RWPE2 (cell line): ENCODE results near the gene FAR2.

Source experiments
- ATAC-seq: fragments of 200-7000 bp; cut with Tn5 transposase; 3 replicates; pipeline ENCODE4 v1.9.1; 2021; ENCODE audit warnings: low read depth
- DNase-seq: peaks from one replicate; pipeline ENCODE4 v3.0.0-alpha.2; 2020; ENCODE audit warnings: low spot score
- H3K27ac ChIP-seq: fragments of 450-650 bp; 2 replicates; pipeline ENCODE4 v1.5.1; 2017; ENCODE audit warnings: mild to moderate bottlenecking; ENCODE audit not compliant: poor library complexity, severe bottlenecking
- H3K27me3 ChIP-seq: fragments of 250-450 bp; sonication (Bioruptor Pico); 2 replicates; pipeline ENCODE4 v1.5.1; 2021; ENCODE audit warnings: mild to moderate bottlenecking, moderate library complexity; ENCODE audit not compliant: insufficient read depth, poor library complexity, severe bottlenecking
- H3K36me3 ChIP-seq: fragments of 250-450 bp; sonication (Bioruptor Pico); 2 replicates; pipeline ENCODE4 v1.5.1; 2020; ENCODE audit warnings: low read depth, mild to moderate bottlenecking, moderate library complexity
- H3K4me1 ChIP-seq: fragments of 250-450 bp; sonication (Bioruptor Pico); 2 replicates; pipeline ENCODE4 v1.5.1; 2021; ENCODE audit warnings: mild to moderate bottlenecking, moderate library complexity; ENCODE audit not compliant: insufficient read depth, poor library complexity, severe bottlenecking
- H3K4me3 ChIP-seq: fragments of 250-450 bp; sonication (Bioruptor Pico); 2 replicates; pipeline ENCODE4 v1.5.1; 2021; ENCODE audit warnings: mild to moderate bottlenecking, moderate library complexity; ENCODE audit not compliant: severe bottlenecking
- H3K9me3 ChIP-seq: fragments of 250-450 bp; sonication (Bioruptor Pico); 2 replicates; pipeline ENCODE4 v1.5.1; 2021; ENCODE audit warnings: mild to moderate bottlenecking, moderate library complexity; ENCODE audit not compliant: severe bottlenecking
- TF ChIP-seq, protein P1 (sequence below): fragments of 450-650 bp; IDR thresholded peaks from one replicate; pipeline ENCODE4 v1.5.1; 2017; ENCODE audit warnings: mild to moderate bottlenecking, moderate library complexity; ENCODE audit not compliant: poor library complexity, severe bottlenecking

FAR2 gene

DNA sequence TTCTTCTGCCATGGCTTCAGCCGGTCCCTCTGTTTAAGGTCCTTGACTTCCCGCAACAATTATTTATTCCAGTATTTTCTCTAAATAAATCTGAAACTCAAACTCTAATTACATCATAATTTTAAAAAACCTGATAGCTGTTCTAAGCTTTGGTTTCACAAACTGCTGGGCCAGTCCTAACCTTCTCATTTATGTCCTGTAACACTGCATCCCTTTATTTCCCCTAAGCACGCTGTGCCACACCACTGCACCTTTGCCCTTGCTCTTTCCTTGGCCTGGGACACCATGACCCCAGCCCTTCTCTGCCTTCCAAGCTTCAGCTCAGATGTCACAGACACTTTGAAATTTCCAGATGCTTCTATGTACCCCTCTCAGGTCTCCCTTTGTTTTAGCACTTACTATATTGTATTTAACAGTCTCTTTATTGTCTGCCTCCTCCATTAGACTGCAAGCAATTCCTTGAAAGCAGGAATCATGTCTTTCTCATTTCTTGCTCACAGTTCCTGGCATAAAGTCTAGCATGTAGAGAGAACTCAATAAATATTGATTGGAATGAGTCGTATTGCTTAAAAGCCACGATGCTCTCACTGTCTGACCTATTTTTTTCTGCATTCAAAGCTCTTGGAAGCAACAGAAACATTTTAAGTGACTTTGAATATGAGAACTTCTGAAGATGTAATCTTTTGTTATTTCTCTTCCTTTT lies 120.8 kb downstream of the FAR2 start:
- Histone ChIP-seq H3K4me3 (no peak overlapping the region), H3K4me1 (no peaks in the 10 kb centered on the region), H3K36me3 (no peaks in the 10 kb centered on the region), H3K27ac (no peak overlapping the region), H3K27me3 (no peaks in the 10 kb centered on the region), H3K9me3 (no peaks in the 10 kb centered on the region)
- no peak for DNase-seq
- no peak for ATAC-seq
- TF ChIP-seq, protein P1, sequence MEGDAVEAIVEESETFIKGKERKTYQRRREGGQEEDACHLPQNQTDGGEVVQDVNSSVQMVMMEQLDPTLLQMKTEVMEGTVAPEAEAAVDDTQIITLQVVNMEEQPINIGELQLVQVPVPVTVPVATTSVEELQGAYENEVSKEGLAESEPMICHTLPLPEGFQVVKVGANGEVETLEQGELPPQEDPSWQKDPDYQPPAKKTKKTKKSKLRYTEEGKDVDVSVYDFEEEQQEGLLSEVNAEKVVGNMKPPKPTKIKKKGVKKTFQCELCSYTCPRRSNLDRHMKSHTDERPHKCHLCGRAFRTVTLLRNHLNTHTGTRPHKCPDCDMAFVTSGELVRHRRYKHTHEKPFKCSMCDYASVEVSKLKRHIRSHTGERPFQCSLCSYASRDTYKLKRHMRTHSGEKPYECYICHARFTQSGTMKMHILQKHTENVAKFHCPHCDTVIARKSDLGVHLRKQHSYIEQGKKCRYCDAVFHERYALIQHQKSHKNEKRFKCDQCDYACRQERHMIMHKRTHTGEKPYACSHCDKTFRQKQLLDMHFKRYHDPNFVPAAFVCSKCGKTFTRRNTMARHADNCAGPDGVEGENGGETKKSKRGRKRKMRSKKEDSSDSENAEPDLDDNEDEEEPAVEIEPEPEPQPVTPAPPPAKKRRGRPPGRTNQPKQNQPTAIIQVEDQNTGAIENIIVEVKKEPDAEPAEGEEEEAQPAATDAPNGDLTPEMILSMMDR: no peak

DNA sequence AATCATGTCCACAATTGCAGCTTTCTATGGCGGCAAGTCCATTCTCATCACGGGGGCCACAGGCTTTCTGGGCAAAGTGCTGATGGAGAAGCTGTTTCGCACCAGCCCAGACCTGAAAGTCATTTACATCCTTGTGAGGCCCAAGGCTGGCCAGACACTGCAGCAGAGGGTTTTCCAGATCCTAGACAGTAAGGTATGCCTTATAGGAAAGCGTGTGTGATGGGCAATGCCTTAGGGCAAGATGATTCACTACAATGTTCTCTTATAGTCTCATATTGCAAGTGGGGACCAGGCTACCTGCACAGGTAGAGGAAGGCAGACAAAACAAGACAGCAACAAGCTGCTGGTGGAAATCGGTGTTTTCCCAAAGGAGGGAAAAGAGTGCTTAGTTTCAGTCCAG lies 121.4 kb downstream of the FAR2 start:
- ATAC-seq (no peak), DNase-seq (no peak)
- Histone ChIP-seq H3K4me3 (no peak overlapping the region), H3K27me3 (no peaks in the 10 kb centered on the region), H3K4me1 (no peaks in the 10 kb centered on the region), H3K27ac (no peak overlapping the region), H3K36me3 (no peaks in the 10 kb centered on the region), H3K9me3 (no peaks in the 10 kb centered on the region)
- TF ChIP-seq, protein P1: no peak

DNA sequence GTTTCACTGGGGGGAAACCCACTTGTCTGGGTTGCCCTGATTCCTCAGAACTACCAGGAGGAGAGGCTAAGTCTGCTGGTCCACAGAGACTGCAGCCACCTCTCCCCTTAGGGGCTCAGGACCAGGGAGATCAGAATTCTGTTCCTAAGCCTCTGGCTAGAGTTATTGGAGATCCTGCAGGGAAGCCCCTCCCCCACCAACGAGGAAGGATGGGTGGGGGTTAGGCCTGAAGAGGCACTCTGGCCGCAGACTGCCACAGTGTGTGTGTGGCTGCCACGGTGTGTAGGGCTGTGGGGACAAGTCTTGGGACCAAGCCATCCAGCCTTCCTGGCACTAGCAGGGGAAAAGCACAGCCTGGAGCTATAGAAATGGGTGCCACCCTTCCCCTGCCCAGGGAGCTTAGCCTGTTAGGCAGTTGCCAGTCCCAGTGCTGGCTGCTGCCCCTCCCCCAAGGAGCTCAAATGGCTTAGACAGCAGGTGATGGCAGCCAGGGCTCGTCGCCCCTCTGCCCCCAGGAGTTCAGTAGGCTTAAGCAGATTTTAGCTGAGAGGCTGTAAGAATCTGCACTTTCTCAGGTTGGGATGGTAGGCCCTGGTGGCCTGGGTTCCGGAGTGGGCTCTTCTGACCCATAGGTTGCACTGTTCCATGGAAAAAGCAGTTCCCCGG lies 124.2 kb downstream of the FAR2 start:
- Histone ChIP-seq H3K27me3 (no peaks in the 10 kb centered on the region), H3K4me3 (no peak overlapping the region), H3K36me3 (no peaks in the 10 kb centered on the region), H3K9me3 (no peaks in the 10 kb centered on the region), H3K27ac (no peak overlapping the region), H3K4me1 (no peaks in the 10 kb centered on the region)
- DNase-seq (no peak), ATAC-seq (no peak)
- TF ChIP-seq, protein P1: no peak

GRCh38 chr12:29275834-29276233 lies 126.8 kb downstream of the FAR2 start:
- no peak for ATAC-seq

More at GRCh38 chr12:29275834-29276233, 126.8 kb downstream of the FAR2 start:
- no peaks in the 10 kb centered on the region for H3K9me3 ChIP-seq
- no peak for DNase-seq
- H3K27ac ChIP-seq: no peak overlapping the region
- no peak overlapping the region for H3K4me3 ChIP-seq
- H3K4me1 ChIP-seq: no peaks in the 10 kb centered on the region
- H3K27me3 ChIP-seq: no peaks in the 10 kb centered on the region
- no peaks in the 10 kb centered on the region for H3K36me3 ChIP-seq
- TF ChIP-seq, protein P1: no peak
